Measurements from ENCODE around the gene ANKRD52. TPM values are rescaled to one million over a fixed set of nuclear protein-coding genes. Genes with fewer than 3 reads are reported as not detected.

ANKRD52 gene
- total and polyA plus RNA-seq, 9 of the 15 experiments (the other 6 are each of a cell fraction or from before 2014, with no cell fraction given) = 0.52 to 46.8 (median 7.9) TPM

GRCh38 chr12:56202366-56202765 lies 55.8 kb downstream of the ANKRD52 start (continued):
- TF ChIP-seq PRDM10 (IDR thresholded peaks at IDR 0.05; ENCODE audit: partially characterized antibody) (no peak), KAT8 (IDR thresholded peaks at IDR 0.05; ENCODE audit: low read depth) (0 out of 2 replicates have a peak, but pooled peaks have one; percentile 24), CHD7 (IDR thresholded peaks at IDR 0.05; ENCODE audit: low read depth, low read length) (no peak), VEZF1 (CRISPR knock-in tag; IDR thresholded peaks at IDR 0.05) (peak; percentile 24; the same call in 1 of the 2 replicates), FOXM1 (IDR thresholded peaks at IDR 0.05; ENCODE audit: low read depth) (no peak), FOXM1 (CRISPR knock-in tag; IDR thresholded peaks at IDR 0.05; ENCODE audit: low read depth) (no peak), ILK (tag; IDR thresholded peaks at IDR 0.05; ENCODE audit: borderline replicate concordance, low read depth) (no peak), POLR2H (tag; IDR thresholded peaks at IDR 0.05; ENCODE audit: low read depth) (0 out of 2 replicates have a peak, but pooled peaks have one; percentile 37), GATAD2B (IDR thresholded peaks at IDR 0.05; ENCODE audit: borderline replicate concordance) (0 out of 2 replicates have a peak, but pooled peaks have one; percentile 37), RBBP5 (IDR thresholded peaks at IDR 0.05; ENCODE audit: borderline replicate concordance, insufficient read depth, low read length, poor library complexity, severe bottlenecking) (no peak), NCOR1 (IDR thresholded peaks at IDR 0.05) (no peak; the same call in 1 of the 2 replicates)

Data from K562 (cell line).